Liver (tissue), 9 donors: ENCODE data around the gene FRYL. TPM values are rescaled to one million over a fixed set of nuclear protein-coding genes. Genes with fewer than 3 reads are reported as not detected.

Source experiments
- DNase-seq: peaks from one replicate; pipeline ENCODE4 v3.0.0-alpha.2; 2017; ENCODE audit warnings: low spot score
- H3K27ac ChIP-seq, 2 donors: one replicate each; pipeline ENCODE4 v1.7.0; 2013; ENCODE audit warnings: inconsistent platforms in 2 of 2, low read length in 2 of 2, control low read depth in 1 of 2, low read depth in 1 of 2, mild to moderate bottlenecking in 1 of 2
- H3K27me3 ChIP-seq, 4 donors: one replicate each; pipeline versions ENCODE4 v1.6.1 to v1.7.0; 2013; ENCODE audit warnings: low read length in 3 of 4, inconsistent platforms in 1 of 4, mild to moderate bottlenecking in 1 of 4, moderate library complexity in 1 of 4; ENCODE audit not compliant: control insufficient read depth in 4 of 4, insufficient read depth in 4 of 4
- H3K36me3 ChIP-seq, 4 donors: one replicate each; pipeline versions ENCODE4 v1.6.1 to v1.7.0; 2013; ENCODE audit warnings: low read length in 3 of 4, mild to moderate bottlenecking in 3 of 4, low read depth in 1 of 4, moderate library complexity in 1 of 4; ENCODE audit not compliant: control insufficient read depth in 4 of 4, insufficient read depth in 3 of 4
- H3K4me1 ChIP-seq, 4 donors: one replicate each; pipeline versions ENCODE4 v1.6.1 to v1.7.0; 2013; ENCODE audit warnings: low read length in 3 of 4, mild to moderate bottlenecking in 3 of 4, moderate library complexity in 1 of 4; ENCODE audit not compliant: control insufficient read depth in 4 of 4, insufficient read depth in 4 of 4
- H3K4me3 ChIP-seq, 3 donors: one replicate each; pipeline versions ENCODE4 v1.6.1 to v1.7.0; 2013; ENCODE audit warnings: low read length in 3 of 3, control low read depth in 1 of 3, low read depth in 1 of 3, mild to moderate bottlenecking in 1 of 3
- H3K9ac ChIP-seq, 2 donors: one replicate each; pipeline ENCODE4 v1.7.0; 2013; ENCODE audit warnings: low read length in 2 of 2, mild to moderate bottlenecking in 2 of 2, moderate library complexity in 2 of 2, control low read depth in 1 of 2, low read depth in 1 of 2
- H3K9me3 ChIP-seq, 4 donors: one replicate each; pipeline versions ENCODE4 v1.6.1 to v1.7.0; 2013; ENCODE audit warnings: low read length in 3 of 4; ENCODE audit not compliant: control insufficient read depth in 4 of 4
- ATF3 ChIP-seq: IDR thresholded peaks from 2 replicates; pipeline ENCODE4 v1.6.1; 2016; ENCODE audit warnings: antibody characterized with exemption
- CTCF ChIP-seq: fragments of 150-350 bp; IDR thresholded peaks from 2 replicates; pipeline ENCODE4 v1.5.1; 2017; ENCODE audit warnings: improper control_type of control experiment, low read depth, low read length; ENCODE audit not compliant: missing input control
- EGR1 ChIP-seq, 2 donors: IDR thresholded peaks; 2 replicates each; pipeline ENCODE4 v1.6.1; 2016 to 2018; ENCODE audit warnings: antibody characterized with exemption in 2 of 2, low read depth in 2 of 2
- FOXA1 ChIP-seq: IDR thresholded peaks from 2 replicates; pipeline ENCODE4 v1.6.1; 2016; ENCODE audit warnings: antibody characterized with exemption
- FOXA2 ChIP-seq: IDR thresholded peaks from 2 replicates; pipeline ENCODE4 v1.6.1; 2016; ENCODE audit warnings: antibody characterized with exemption
- GABPA ChIP-seq, 2 donors: IDR thresholded peaks in 1 of 2; conservative IDR thresholded peaks in 1 of 2; 2 replicates each; pipeline ENCODE4 v1.6.1; 2016; ENCODE audit warnings: antibody characterized with exemption in 2 of 2, mild to moderate bottlenecking in 1 of 2, moderate library complexity in 1 of 2
- HNF4A ChIP-seq, 2 donors: conservative IDR thresholded peaks; 2 replicates each; pipeline ENCODE4 v1.6.1; 2016; ENCODE audit warnings: antibody characterized with exemption in 2 of 2, mild to moderate bottlenecking in 2 of 2
- HNF4G ChIP-seq: IDR thresholded peaks from 2 replicates; pipeline ENCODE4 v1.6.1; 2016; ENCODE audit warnings: antibody characterized with exemption
- JUND ChIP-seq, 2 donors: IDR thresholded peaks; 2 replicates each; pipeline ENCODE4 v1.6.1; 2016; ENCODE audit warnings: antibody characterized with exemption in 2 of 2
- MAX ChIP-seq: IDR thresholded peaks from 2 replicates; pipeline ENCODE4 v1.6.1; 2016; ENCODE audit warnings: antibody characterized with exemption
- NR2F2 ChIP-seq: IDR thresholded peaks from 2 replicates; pipeline ENCODE4 v1.6.1; 2016; ENCODE audit warnings: antibody characterized with exemption
- RAD21 ChIP-seq, 2 donors: IDR thresholded peaks; 2 replicates each; pipeline ENCODE4 v1.6.1; 2016; ENCODE audit warnings: antibody characterized with exemption in 2 of 2, mild to moderate bottlenecking in 2 of 2
- REST ChIP-seq: IDR thresholded peaks from 2 replicates; pipeline ENCODE4 v1.6.1; 2016; ENCODE audit warnings: antibody characterized with exemption, mild to moderate bottlenecking
- RXRA ChIP-seq, 2 donors: IDR thresholded peaks; 2 replicates each; pipeline ENCODE4 v1.6.1; 2017 to 2018; ENCODE audit warnings: antibody characterized with exemption in 2 of 2, mild to moderate bottlenecking in 1 of 2
- SP1 ChIP-seq: IDR thresholded peaks from 2 replicates; pipeline ENCODE4 v1.6.1; 2018; ENCODE audit warnings: antibody characterized with exemption, mild to moderate bottlenecking
- TAF1 ChIP-seq: conservative IDR thresholded peaks from 2 replicates; pipeline ENCODE4 v1.6.1; 2016; ENCODE audit warnings: antibody characterized with exemption, mild to moderate bottlenecking
- YY1 ChIP-seq: IDR thresholded peaks from 2 replicates; pipeline ENCODE4 v1.6.1; 2016; ENCODE audit warnings: antibody characterized with exemption, mild to moderate bottlenecking
- ZBTB33 ChIP-seq: IDR thresholded peaks from 2 replicates; pipeline ENCODE4 v1.6.1; 2016; ENCODE audit warnings: antibody characterized with exemption
- WGBS: extraction: QIAGEN DNeasy Blood & Tissue Kit; methylation state at CpG from one replicate; pipeline ENCODE4 v1.1.7; 2013; 5-methylcytosine and 5-hydroxymethylcytosine counted together
- polyA plus RNA-seq, 2 donors: library from polyadenylated mRNA; stranded (reverse) in 1 of 2; unstranded in 1 of 2; fragments of 200-250 nt in 1 of 2; fragments of >200 nt in 1 of 2; fragmentation: Nextera tagmentation in 1 of 2; extraction: Ambion mirVana in 1 of 2; gene quantifications; one replicate each; pipeline versions ENCODE4 v1.2.1 to v1.2.3, GENCODE V29; 2013 to 2015
- total RNA-seq, 2 donors: library from RNA; depleted of rRNA; stranded (reverse); fragments of >200 nt; gene quantifications; one replicate each; pipeline ENCODE4 v1.2.3, GENCODE V29; 2014
- donor health status: healthy.
- donor health status: healthy.
- donor health status: healthy.
- donor health status: healthy.
- donor health status: healthy.

The FRYL gene
- total and polyA plus RNA-seq, 4 donors: 5.3 to 79.0 (median 27.2) TPM

GRCh38 chr4:48484494-48485168 lies 295.4 kb downstream of the FRYL start:
- H3K36me3 ChIP-seq: no peaks in the 10 kb centered on the region
- WGBS: 26% methylated on average over 22 of the region's 22 CpGs
- no peak overlapping the region for H3K4me3 ChIP-seq
- H3K27me3 ChIP-seq: peaks cover 0 to 10% (median 5%) of the 10 kb centered on the region in 4 donors
- TF ChIP-seq REST (no peak), NR2F2 (no peak), FOXA1 (no peak), TAF1 (no peak), FOXA2 (no peak), JUND (IDR thresholded peaks at IDR 0.05) (no peak), HNF4G (no peak), YY1 (no peak), ATF3 (no peak), MAX (no peak), RAD21 (IDR thresholded peaks at IDR 0.05) (no peak), ZBTB33 (no peak), EGR1 (IDR thresholded peaks at IDR 0.05; ENCODE audit: low read depth in 2 of 2) (no peak), HNF4A (conservative IDR thresholded peaks at IDR 0.05) (no peak), GABPA (IDR thresholded peaks at IDR 0.05 in 1 of 2, conservative IDR thresholded peaks at IDR 0.05 in 1 of 2) (no peak), CTCF (no peak), SP1 (no peak), RXRA (IDR thresholded peaks at IDR 0.05) (no peak)
- no peak overlapping the region for H3K27ac ChIP-seq
- H3K9me3 ChIP-seq: peaks cover 0 to 8% (median 0%) of the 10 kb centered on the region in 4 donors
- no peak for DNase-seq
- peaks cover 2 to 9% (median 8%) of the 10 kb centered on the region in 4 donors for H3K4me1 ChIP-seq
- H3K9ac ChIP-seq: no peak overlapping the region
